ENCODE data around the gene RPTOR.

DNA sequence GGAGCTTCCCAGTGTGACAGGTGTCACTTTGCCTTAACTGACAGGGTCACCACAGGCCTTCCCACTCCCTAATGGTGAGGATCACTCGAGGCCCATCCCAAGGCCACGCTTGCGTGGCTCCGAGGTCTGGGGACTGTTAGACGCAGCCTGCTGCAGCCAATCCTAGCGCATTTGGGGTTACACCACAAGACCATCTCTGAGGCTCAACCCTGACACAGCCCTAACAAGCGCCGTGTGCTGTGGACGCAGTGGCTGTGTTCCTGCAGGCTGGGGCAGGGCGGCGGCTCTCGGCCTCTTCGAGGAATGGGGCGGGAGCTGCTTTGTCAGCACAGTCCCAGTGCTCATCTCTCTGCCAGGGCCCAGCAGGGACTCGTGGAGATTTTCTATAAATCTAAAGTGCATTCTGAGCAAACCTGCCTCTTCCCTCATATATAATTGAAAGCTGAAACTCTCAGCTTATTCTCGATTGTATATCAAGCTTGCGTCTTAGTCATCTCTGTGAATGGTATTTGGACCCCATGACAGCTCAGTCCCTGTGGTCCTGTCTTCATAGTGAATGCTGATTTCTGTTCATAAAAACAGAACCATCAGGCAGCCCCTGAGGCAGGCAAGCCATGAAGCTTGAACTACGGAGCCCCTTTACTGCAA, 381.2 kb downstream of the RPTOR start:
- TF ChIP-seq CTCF (IDR thresholded peaks at IDR 0.05; ENCODE audit: poor library complexity, severe bottlenecking) (no peak), EP300 (conservative IDR thresholded peaks at IDR 0.05; ENCODE audit: poor library complexity, severe bottlenecking) (no peak), POLR2AphosphoS5 (IDR thresholded peaks at IDR 0.05) (no peak), RAD21 (conservative IDR thresholded peaks at IDR 0.05) (no peak), EZH2 (IDR thresholded peaks at IDR 0.05; ENCODE audit: borderline replicate concordance, insufficient read depth, low read length, poor library complexity, severe bottlenecking) (no peak), SMC3 (conservative IDR thresholded peaks at IDR 0.05; ENCODE audit: poor library complexity) (no peak), REST (IDR thresholded peaks at IDR 0.05; ENCODE audit: borderline replicate concordance) (no peak), TAF1 (IDR thresholded peaks at IDR 0.05; ENCODE audit: low read depth) (no peak)
